HL-60 (cell line): ENCODE data around the gene C3.

ENCODE experiments used
- DNase-seq, 2 experiments: peaks; one replicate each; pipeline ENCODE4 v3.0.0-alpha.2; 2010 to 2020; ENCODE audit warnings: low read depth in 1 of 2, low spot score in 1 of 2
- H3K27ac ChIP-seq: fragments of 250-450 bp; sonication (Bioruptor Pico); replicated peaks from 2 replicates; pipeline ENCODE4 v1.5.1; 2020; ENCODE audit warnings: mild to moderate bottlenecking, moderate library complexity
- H3K27me3 ChIP-seq: fragments of 250-450 bp; sonication (Bioruptor Pico); 2 replicates; pipeline ENCODE4 v1.5.1; 2021; ENCODE audit warnings: mild to moderate bottlenecking, moderate library complexity; ENCODE audit not compliant: insufficient read depth, poor library complexity, severe bottlenecking
- H3K4me3 ChIP-seq: replicated peaks from 2 replicates; pipeline ENCODE4 v1.5.1; 2011; ENCODE audit warnings: mild to moderate bottlenecking, control low read depth, low read length; ENCODE audit not compliant: insufficient read depth
- GABPA ChIP-seq: IDR thresholded peaks from 2 replicates; pipeline ENCODE4 v1.6.1; 2012; ENCODE audit warnings: low read depth
- POLR2AphosphoS5 ChIP-seq: IDR thresholded peaks from 2 replicates; pipeline ENCODE4 v1.6.1; 2012; ENCODE audit warnings: low read depth
- REST ChIP-seq: IDR thresholded peaks from 2 replicates; pipeline ENCODE4 v1.6.1; 2012; ENCODE audit warnings: low read depth; ENCODE audit not compliant: insufficient replicate concordance
- SPI1 ChIP-seq: IDR thresholded peaks from 2 replicates; pipeline ENCODE4 v1.6.1; 2012; ENCODE audit warnings: low read depth, mild to moderate bottlenecking, borderline replicate concordance
- TF ChIP-seq, protein P1 (sequence below): IDR thresholded peaks from one replicate; pipeline ENCODE4 v1.5.1; 2011; ENCODE audit warnings: low read length, control low read depth, inconsistent platforms; ENCODE audit not compliant: insufficient read depth

Gene C3

GRCh38 chr19:6733338-6734095 is 13.1 kb upstream of the C3 start:
- no peak overlapping the region for H3K27ac ChIP-seq
- no peak for TF ChIP-seq POLR2AphosphoS5
- H3K27me3 ChIP-seq, result no peaks in the 10 kb centered on the region
- no peak overlapping the region for H3K4me3 ChIP-seq
- no peak for DNase-seq

- Histone ChIP-seq H3K27ac (no peak overlapping the region), H3K27me3 (no peaks in the 10 kb centered on the region), H3K4me3 (no peak overlapping the region)
- TF ChIP-seq GABPA, result no peak
- TF ChIP-seq, protein P1, sequence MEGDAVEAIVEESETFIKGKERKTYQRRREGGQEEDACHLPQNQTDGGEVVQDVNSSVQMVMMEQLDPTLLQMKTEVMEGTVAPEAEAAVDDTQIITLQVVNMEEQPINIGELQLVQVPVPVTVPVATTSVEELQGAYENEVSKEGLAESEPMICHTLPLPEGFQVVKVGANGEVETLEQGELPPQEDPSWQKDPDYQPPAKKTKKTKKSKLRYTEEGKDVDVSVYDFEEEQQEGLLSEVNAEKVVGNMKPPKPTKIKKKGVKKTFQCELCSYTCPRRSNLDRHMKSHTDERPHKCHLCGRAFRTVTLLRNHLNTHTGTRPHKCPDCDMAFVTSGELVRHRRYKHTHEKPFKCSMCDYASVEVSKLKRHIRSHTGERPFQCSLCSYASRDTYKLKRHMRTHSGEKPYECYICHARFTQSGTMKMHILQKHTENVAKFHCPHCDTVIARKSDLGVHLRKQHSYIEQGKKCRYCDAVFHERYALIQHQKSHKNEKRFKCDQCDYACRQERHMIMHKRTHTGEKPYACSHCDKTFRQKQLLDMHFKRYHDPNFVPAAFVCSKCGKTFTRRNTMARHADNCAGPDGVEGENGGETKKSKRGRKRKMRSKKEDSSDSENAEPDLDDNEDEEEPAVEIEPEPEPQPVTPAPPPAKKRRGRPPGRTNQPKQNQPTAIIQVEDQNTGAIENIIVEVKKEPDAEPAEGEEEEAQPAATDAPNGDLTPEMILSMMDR, result no peak
- no peak for TF ChIP-seq SPI1
- TF ChIP-seq REST, result no peak
- no peak for TF ChIP-seq POLR2AphosphoS5
- DNase-seq, result no peak
Measured at GRCh38 chr19:6732803-6733337, 12.4 kb upstream of the C3 start.

GRCh38 chr19:6731822-6732221 is 11.4 kb upstream of the C3 start:
- Histone ChIP-seq H3K27ac (no peak overlapping the region), H3K27me3 (no peaks in the 10 kb centered on the region), H3K4me3 (no peak overlapping the region)
- no peak for DNase-seq
- TF ChIP-seq SPI1 (no peak), REST (no peak), GABPA (no peak), POLR2AphosphoS5 (no peak)
- TF ChIP-seq, protein P1, result no peak

- Histone ChIP-seq H3K27ac (no peak overlapping the region), H3K4me3 (no peak overlapping the region), H3K27me3 (no peaks in the 10 kb centered on the region)
- no peak for TF ChIP-seq REST
- no peak for TF ChIP-seq SPI1
- no peak for TF ChIP-seq POLR2AphosphoS5
- no peak for TF ChIP-seq GABPA
- TF ChIP-seq, protein P1, result no peak
- DNase-seq, result no peak
Measured at GRCh38 chr19:6730941-6731670, 10.7 kb upstream of the C3 start.
